T-cell (primary cell): ENCODE results near the gene NIPAL3. TPM values are rescaled to one million over a fixed set of nuclear protein-coding genes. Genes with fewer than 3 reads are reported as not detected.

Source experiments
- ATAC-seq, 4 experiments: fragments of 200-7000 bp in 3 of 4; fragments of 150-1000 bp in 1 of 4; cut with Tn5 transposase; replicated peaks in 1 of 4; 1 replicate in 3 of 4; 2 replicates in 1 of 4; pipeline ENCODE4 v1.10.0; 2021; ENCODE audit warnings: moderate library complexity in 3 of 4, mild to moderate bottlenecking in 2 of 4, moderate number of reproducible peaks in 1 of 4
- CTCF ChIA-PET, 2 donors: fragments of 300-600 bp; sonication (Branson Sonifier 250); formaldehyde crosslinking; loops; one replicate each; lab custom pipeline; 2022; ENCODE audit warnings: antibody characterized with exemption in 2 of 2; lab: Charles Lee
- POLR2A ChIA-PET, 2 donors: fragments of 300-600 bp; sonication (Branson Sonifier 250); formaldehyde crosslinking; loops; one replicate each; lab custom pipeline; 2022; ENCODE audit warnings: antibody characterized with exemption in 2 of 2; lab: Charles Lee
- DNase-seq, 35 experiments: peaks; one replicate each; pipeline versions ENCODE4 v3.0.0 to v3.0.0-alpha.2; 2013 to 2023
- H3K27ac ChIP-seq: one replicate; pipeline ENCODE4 v1.5.1; 2013; ENCODE audit warnings: low read length
- H3K27me3 ChIP-seq, 2 experiments: replicated peaks in 1 of 2; 1 replicate in 1 of 2; 2 replicates in 1 of 2; pipeline versions ENCODE4 v1.6.1 to v1.7.0; 2013; ENCODE audit warnings: low read length in 1 of 2, mixed read lengths in 1 of 2; ENCODE audit not compliant: control insufficient read depth in 2 of 2, insufficient read depth in 2 of 2; ENCODE audit errors: extremely low read depth in 1 of 2
- H3K36me3 ChIP-seq, 2 donors: 1 replicate in 1 of 2; 2 replicates in 1 of 2; pipeline versions ENCODE4 v1.6.1 to v1.7.0; 2013; ENCODE audit warnings: low read length in 1 of 2; ENCODE audit not compliant: control insufficient read depth in 2 of 2, insufficient read depth in 1 of 2; ENCODE audit errors: extremely low read depth in 1 of 2
- H3K4me1 ChIP-seq, 2 experiments: 1 replicate in 1 of 2; 2 replicates in 1 of 2; pipeline versions ENCODE4 v1.6.1 to v1.7.0; 2013; ENCODE audit warnings: low read length in 2 of 2, mixed read lengths in 1 of 2; ENCODE audit not compliant: insufficient read depth in 2 of 2, control insufficient read depth in 1 of 2; ENCODE audit errors: extremely low read depth in 1 of 2
- H3K4me3 ChIP-seq, 2 donors: 1 replicate in 1 of 2; 2 replicates in 1 of 2; pipeline versions ENCODE4 v1.5.1 to v1.7.0; 2013; ENCODE audit warnings: mild to moderate bottlenecking in 2 of 2, low read length in 1 of 2, moderate library complexity in 1 of 2; ENCODE audit not compliant: control insufficient read depth in 1 of 2; ENCODE audit errors: extremely low read depth in 1 of 2
- H3K9me3 ChIP-seq: 2 replicates; pipeline ENCODE4 v1.7.0; 2013
- H3K27ac Mint-ChIP-seq, 2 donors: one replicate each; pipeline ENCODE4 v1.8.0; 2020 to 2021; ENCODE audit warnings: mild to moderate bottlenecking in 2 of 2, mixed read lengths in 2 of 2
- H3K27me3 Mint-ChIP-seq, 2 donors: one replicate each; pipeline ENCODE4 v1.8.0; 2021 to 2022; ENCODE audit warnings: mixed read lengths in 2 of 2
- H3K36me3 Mint-ChIP-seq: one replicate; pipeline ENCODE4 v1.8.0; 2021; ENCODE audit warnings: mixed read lengths
- H3K4me1 Mint-ChIP-seq, 3 donors: one replicate each; pipeline ENCODE4 v1.8.0; 2020 to 2022; ENCODE audit warnings: mixed read lengths in 3 of 3, mild to moderate bottlenecking in 1 of 3
- H3K4me3 Mint-ChIP-seq, 3 donors: one replicate each; pipeline ENCODE4 v1.8.0; 2020 to 2022; ENCODE audit warnings: mild to moderate bottlenecking in 3 of 3, mixed read lengths in 3 of 3, moderate library complexity in 3 of 3
- H3K9me3 Mint-ChIP-seq, 3 donors: one replicate each; pipeline ENCODE4 v1.8.0; 2020 to 2022; ENCODE audit warnings: mixed read lengths in 3 of 3
- WGBS: methylation state at CpG from one replicate; pipeline ENCODE4 v1.1.5; 2013; ENCODE audit warnings: missing lambda C conversion rate; ENCODE audit not compliant: insufficient coverage; 5-methylcytosine and 5-hydroxymethylcytosine counted together
- total RNA-seq, 35 experiments: library from RNA in 6 of 35; stranded (reverse) in 6 of 35; fragments of 120-200 nt in 1 of 35; gene quantifications; one replicate each; pipeline versions ENCODE4 v1.2.1 to v1.2.4 and lab custom pipeline; 2013 to 2026

The NIPAL3 gene
- total RNA-seq, 5 donors from 2014 or later (not counting 1 experiment from before 2014, with no cell fraction given), result 49.0 to 71.4 (median 59.7) TPM

DNA sequence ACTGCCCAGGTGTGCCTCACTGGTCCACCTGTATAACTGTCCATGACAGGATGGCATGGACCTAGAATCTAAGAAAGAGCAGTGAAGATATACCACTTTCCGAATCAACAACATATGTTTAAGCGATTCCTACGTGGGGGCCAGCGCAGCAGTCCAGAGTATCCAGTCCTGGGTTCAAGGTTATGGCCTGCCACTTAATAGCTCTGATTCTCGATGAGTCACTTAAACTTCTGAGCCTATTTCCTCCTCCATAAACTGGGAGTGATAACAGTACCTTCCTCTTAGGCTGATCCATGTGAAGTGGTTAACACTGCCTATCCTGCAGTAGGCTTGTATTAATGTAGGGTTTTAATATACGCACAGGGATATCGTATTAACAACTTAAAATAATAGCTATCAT is 4.9 kb upstream of the NIPAL3 start:
- H3K27ac Mint-ChIP-seq, result no peak overlapping the region
- peaks cover 3% of the 10 kb centered on the region for H3K9me3 ChIP-seq
- H3K9me3 Mint-ChIP-seq, result peaks cover 0 to 6% (median 3%) of the 10 kb centered on the region in 3 donors
- peaks cover 8 to 18% of the 10 kb centered on the region in 2 experiments for H3K4me1 ChIP-seq
- 92% methylated on average over 4 of the region's 7 CpGs for WGBS
- H3K4me1 Mint-ChIP-seq, result peaks cover 28 to 30% (median 29%) of the 10 kb centered on the region in 3 donors
- H3K36me3 ChIP-seq, result no peaks in the 10 kb centered on the region
- ChIA-PET POLR2A (no interaction called here), CTCF (interaction anchor here in 1 of 2 donors (3.4 kb wide), 1 partner anchor 19 kb away, joined by 14 read pairs; no protein-coding TSS in a partner anchor)
- H3K27ac ChIP-seq, result no peak overlapping the region
- DNase-seq (no peak), ATAC-seq (no peak)
- H3K4me3 ChIP-seq, result no peak overlapping the region
- H3K36me3 Mint-ChIP-seq, result peaks cover 5% of the 10 kb centered on the region
- H3K27me3 ChIP-seq, result no peaks in the 10 kb centered on the region
- no peaks in the 10 kb centered on the region for H3K27me3 Mint-ChIP-seq
- no peak overlapping the region for H3K4me3 Mint-ChIP-seq

DNA sequence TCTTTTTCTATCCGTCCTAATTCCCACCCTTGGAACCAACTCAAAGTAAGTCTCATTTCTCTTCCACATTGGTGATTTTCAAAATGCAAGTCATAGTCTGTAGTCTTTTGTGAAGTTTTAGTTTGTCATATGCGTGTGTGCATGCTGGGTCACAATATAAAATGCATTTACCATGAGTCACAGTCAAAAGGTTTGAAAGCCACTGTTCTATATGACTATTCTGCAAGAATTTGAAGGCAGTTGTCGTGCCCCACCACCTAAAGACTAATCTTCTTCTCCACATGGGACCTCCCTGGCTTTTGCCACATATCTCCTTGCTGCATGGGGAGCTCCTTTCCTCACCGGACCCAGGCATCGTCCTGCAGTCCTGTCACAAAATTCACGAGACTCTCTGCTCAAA is 3.6 kb upstream of the NIPAL3 start:
- H3K36me3 ChIP-seq, result no peaks in the 10 kb centered on the region
- peaks cover 12 to 30% of the 10 kb centered on the region in 2 experiments for H3K4me1 ChIP-seq
- 100% methylated on average over 2 of the region's 6 CpGs for WGBS
- DNase-seq, result no peak
- H3K27ac Mint-ChIP-seq, result peak overlapping the region in 1 of 2 donors; percentile 37
- H3K36me3 Mint-ChIP-seq, result peaks cover 5% of the 10 kb centered on the region
- ChIA-PET CTCF (interaction anchor here in 1 of 2 donors (0.6 to 3.4 kb wide), 4 partner anchors 20 to 205 kb away, joined by 4 to 14 read pairs (median 8); no protein-coding TSS in a partner anchor), POLR2A (no interaction called here)
- H3K4me1 Mint-ChIP-seq, result peaks cover 38 to 41% (median 41%) of the 10 kb centered on the region in 3 donors
- peaks cover 0 to 6% (median 3%) of the 10 kb centered on the region in 3 donors for H3K9me3 Mint-ChIP-seq
- ATAC-seq, result no peak
- H3K27ac ChIP-seq, result no peak overlapping the region
- H3K27me3 Mint-ChIP-seq, result no peaks in the 10 kb centered on the region
- H3K27me3 ChIP-seq, result no peaks in the 10 kb centered on the region
- H3K9me3 ChIP-seq, result peaks cover 3% of the 10 kb centered on the region
- no peak overlapping the region for H3K4me3 ChIP-seq
- peak overlapping the region in 2 of 3 donors; percentile 18 to 89 for H3K4me3 Mint-ChIP-seq

DNA sequence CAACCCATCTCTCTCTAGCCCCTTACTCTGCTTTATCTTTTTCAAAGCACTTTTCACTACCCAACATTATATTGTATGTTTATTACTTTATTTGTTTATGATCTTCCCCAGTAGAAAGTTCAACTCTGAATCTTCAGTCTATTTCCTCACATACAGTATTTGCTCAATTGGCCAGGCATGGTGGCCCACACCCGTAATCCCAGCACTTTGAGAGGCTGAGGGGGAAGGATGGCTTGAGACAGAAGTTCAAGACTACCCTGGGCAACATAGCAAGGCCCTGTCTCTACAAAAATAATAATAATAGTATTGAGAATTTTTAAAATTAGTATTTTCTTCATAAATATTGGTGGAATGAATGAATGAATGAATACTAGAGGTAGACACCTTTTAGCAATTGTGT is 3.2 kb upstream of the NIPAL3 start:
- ChIA-PET CTCF (interaction anchor here (0.6 to 3.4 kb wide), 8 partner anchors 8 to 325 kb away, joined by 3 to 14 read pairs (median 5); no protein-coding TSS in a partner anchor), POLR2A (no interaction called here)
- Mint-ChIP-seq H3K27me3 (no peaks in the 10 kb centered on the region), H3K27ac (no peak overlapping the region), H3K9me3 (peaks cover 0 to 6% (median 3%) of the 10 kb centered on the region in 3 donors), H3K36me3 (peaks cover 5% of the 10 kb centered on the region), H3K4me1 (peaks cover 42 to 46% (median 45%) of the 10 kb centered on the region in 3 donors), H3K4me3 (peak overlapping the region; percentile 18 to 89 (median 89))
- Histone ChIP-seq H3K27me3 (no peaks in the 10 kb centered on the region), H3K36me3 (no peaks in the 10 kb centered on the region), H3K4me1 (peaks cover 16 to 34% of the 10 kb centered on the region in 2 experiments), H3K4me3 (no peak overlapping the region), H3K27ac (no peak overlapping the region), H3K9me3 (peaks cover 3% of the 10 kb centered on the region)
- ATAC-seq (no peak), DNase-seq (no peak)
- WGBS, result no CpG with 5 or more reads among the region's 1 CpG

DNA sequence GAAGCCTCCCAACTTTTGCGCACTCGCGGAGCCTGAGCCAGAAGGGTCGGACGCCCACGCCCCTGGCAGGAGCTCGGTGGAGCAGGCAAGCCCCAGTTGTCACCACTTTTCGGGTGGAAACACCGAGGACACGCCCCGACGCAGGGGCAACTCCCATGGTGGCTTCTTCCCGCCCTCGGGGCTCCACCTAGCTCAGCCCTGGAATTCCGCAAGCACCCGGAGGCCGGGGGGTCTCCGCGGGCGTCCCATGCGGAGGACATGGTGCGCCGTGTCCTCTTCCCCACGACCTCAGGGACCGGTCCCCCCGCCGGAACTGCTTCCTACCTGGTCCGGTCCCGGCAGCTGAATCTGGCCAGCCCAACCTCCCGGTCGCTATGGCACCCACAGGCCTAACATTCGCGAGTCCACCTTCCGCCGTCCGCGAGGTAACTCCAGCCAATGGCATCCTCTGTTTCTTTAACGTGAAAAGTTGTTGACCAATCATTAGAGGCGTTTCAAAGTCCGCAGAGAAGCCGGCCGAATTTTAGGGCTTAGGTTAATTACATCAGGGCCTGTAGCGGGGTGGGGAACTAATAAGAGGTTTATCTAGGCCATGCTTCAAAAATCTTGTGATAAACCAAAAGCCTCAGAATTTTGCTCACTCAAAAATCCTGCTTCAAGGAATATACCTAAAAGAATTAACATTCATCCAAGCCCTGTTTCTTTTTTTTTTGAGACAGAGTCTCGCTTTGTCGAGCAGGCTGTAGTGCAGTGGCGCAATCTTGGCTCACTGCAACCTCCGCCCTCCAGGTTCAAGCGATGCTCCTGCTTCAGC is 2.0 kb upstream of the NIPAL3 start, which contains the start of gene STPG1:
STPG1 (minus strand) TSS at position 433 of the 814 bp plus-strand sequence. CDS start 12,394 bp downstream, outside the sequence.
- POLR2A ChIA-PET, result interaction anchor here in 1 of 2 donors (0.6 kb wide), 1 partner anchor 88 kb away, joined by 4 read pairs; no protein-coding TSS in a partner anchor
- WGBS, result 6% methylated on average over 43 of the region's 48 CpGs

DNA sequence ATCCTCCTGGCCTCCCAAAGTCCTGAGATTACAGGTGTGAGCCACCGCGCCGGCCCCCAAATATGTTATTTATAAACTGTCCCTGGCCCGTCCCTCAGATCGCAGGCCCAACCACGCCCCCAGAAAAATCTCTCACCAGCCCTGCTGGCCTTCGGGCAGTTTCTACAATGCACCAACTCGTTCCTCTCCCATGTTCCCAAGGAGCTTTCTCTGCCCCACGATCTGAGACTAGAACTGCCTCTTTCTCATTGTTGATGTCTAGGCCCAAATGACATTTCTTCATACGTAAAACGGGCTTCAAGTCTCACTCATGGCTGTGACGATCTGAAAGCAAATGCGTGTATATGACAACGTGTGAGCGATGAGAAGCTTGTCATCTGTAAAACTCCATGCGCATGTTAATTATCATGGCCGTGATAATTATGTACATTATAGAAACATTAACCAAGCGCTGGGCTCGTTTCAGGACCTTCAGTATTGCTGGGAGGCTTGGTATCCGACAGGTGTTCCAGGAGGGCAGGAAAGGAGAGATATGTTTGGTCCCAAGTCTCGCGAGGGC is 748 bp upstream of the NIPAL3 start:
- Mint-ChIP-seq H3K27me3 (no peaks in the 10 kb centered on the region), H3K9me3 (no peaks in the 10 kb centered on the region), H3K4me1 (peaks cover 63 to 70% (median 68%) of the 10 kb centered on the region in 3 donors), H3K27ac (peak overlapping the region; percentile 33 to 93), H3K4me3 (peak overlapping the region; percentile 92 to 99 (median 93)), H3K36me3 (peaks cover 14% of the 10 kb centered on the region)
- peaks cover 2 to 7% of the 10 kb centered on the region in 2 donors for H3K36me3 ChIP-seq
- ATAC-seq (no peak), DNase-seq (no peak)
- CTCF ChIA-PET, result interaction anchor here (0.5 to 5.6 kb wide), 38 partner anchors 8 to 917 kb away, joined by 3 to 59 read pairs (median 3); partner anchors contain the start of gene RCAN3 (in 1 of the 2)
- no peaks in the 10 kb centered on the region for H3K9me3 ChIP-seq
- 79% methylated on average over 17 of the region's 22 CpGs for WGBS
- no peaks in the 10 kb centered on the region for H3K27me3 ChIP-seq
- no peak overlapping the region for H3K27ac ChIP-seq
- H3K4me3 ChIP-seq, result peak overlapping the region; percentile 85 to 93
- peaks cover 31 to 54% of the 10 kb centered on the region in 2 experiments for H3K4me1 ChIP-seq
- POLR2A ChIA-PET, result interaction anchor here in 1 of 2 donors (0.5 to 1.3 kb wide), 7 partner anchors 20 to 829 kb away, joined by 3 to 6 read pairs (median 4); no protein-coding TSS in a partner anchor

More for the DNA sequence above, 2.0 kb upstream of the NIPAL3 start, which contains the start of gene STPG1:
- Histone ChIP-seq H3K4me1 (peaks cover 25 to 42% of the 10 kb centered on the region in 2 experiments), H3K9me3 (no peaks in the 10 kb centered on the region), H3K27ac (peak within 1 kb of the TSS; percentile 66), H3K36me3 (no peaks in the 10 kb centered on the region), H3K4me3 (peak within 1 kb of the TSS; percentile 77 to 85), H3K27me3 (no peaks in the 10 kb centered on the region)
- peak in 31 of 35 experiments; percentile 24 to 88 (median 45) for DNase-seq
- Mint-ChIP-seq H3K4me3 (peak within 1 kb of the TSS; percentile 89 to 99 (median 93)), H3K4me1 (peaks cover 52 to 57% (median 55%) of the 10 kb centered on the region in 3 donors), H3K27ac (peak within 1 kb of the TSS; percentile 80 to 86), H3K27me3 (no peaks in the 10 kb centered on the region), H3K9me3 (no peaks in the 10 kb centered on the region), H3K36me3 (peaks cover 3% of the 10 kb centered on the region)
- CTCF ChIA-PET, result interaction anchor here (0.6 to 3.4 kb wide), 9 partner anchors 9 to 214 kb away, joined by 3 to 14 read pairs (median 5); no protein-coding TSS in a partner anchor
- peak; percentile 7 to 24 (median 18) for ATAC-seq
